B cell (primary cell): ENCODE data around the gene ANKS1B. TPM values are rescaled to one million over a fixed set of nuclear protein-coding genes. Genes with fewer than 3 reads are reported as not detected.
"Not testable (repeated sequence)": the region's sequence is repeated elsewhere in the genome, so short reads cannot be mapped to it uniquely, and the experiment has no call there.

Experiments used
- ATAC-seq: fragments of 200-7000 bp; cut with Tn5 transposase; one replicate; pipeline ENCODE4 v1.10.0; 2021; ENCODE audit warnings: low read depth, mild to moderate bottlenecking, moderate number of reproducible peaks, moderate library complexity
- CTCF ChIA-PET: fragments of 350-600 bp; sonication (Branson Sonifier 250); formaldehyde crosslinking; loops from one replicate; lab custom pipeline; 2021; ENCODE audit warnings: antibody characterized with exemption, inconsistent platforms; lab: Charles Lee
- POLR2A ChIA-PET: fragments of 350-600 bp; sonication (Branson Sonifier 250); formaldehyde crosslinking; loops from one replicate; lab custom pipeline; 2021; ENCODE audit warnings: antibody characterized with exemption; lab: Charles Lee
- DNase-seq: peaks from one replicate; pipeline ENCODE4 v3.0.0; 2013
- H2AFZ ChIP-seq: 2 replicates; pipeline ENCODE4 v1.6.1; 2012; ENCODE audit warnings: mild to moderate bottlenecking, low read depth, low read length; ENCODE audit not compliant: insufficient read depth, poor library complexity, severe bottlenecking
- H3K27ac ChIP-seq, 2 donors: 1 replicate in 1 of 2; 2 replicates in 1 of 2; pipeline ENCODE4 v1.5.1; 2012 to 2013; ENCODE audit warnings: low read length in 2 of 2, mild to moderate bottlenecking in 2 of 2, moderate library complexity in 1 of 2
- H3K27me3 ChIP-seq, 4 experiments: fragments of 200-600 bp in 1 of 4; sonication (generic) in 1 of 4; replicated peaks in 1 of 4; 1 replicate in 2 of 4; 2 replicates in 2 of 4; pipeline versions ENCODE4 v1.6.1 to v1.7.0; 2013 to 2016; ENCODE audit warnings: low read length in 3 of 4, mild to moderate bottlenecking in 2 of 4, mixed read lengths in 1 of 4, moderate library complexity in 1 of 4; ENCODE audit not compliant: insufficient read depth in 4 of 4, control insufficient read depth in 3 of 4; ENCODE audit errors: control extremely low read depth in 1 of 4
- H3K36me3 ChIP-seq, 2 experiments: replicated peaks in 1 of 2; 1 replicate in 1 of 2; 2 replicates in 1 of 2; pipeline versions ENCODE4 v1.6.1 to v1.7.1; 2013; ENCODE audit warnings: low read length in 1 of 2; ENCODE audit not compliant: insufficient read depth in 2 of 2, control insufficient read depth in 1 of 2; ENCODE audit errors: control extremely low read depth in 1 of 2, extremely low read depth in 1 of 2
- H3K4me1 ChIP-seq, 2 donors: fragments of 200-600 bp in 1 of 2; sonication (generic) in 1 of 2; 1 replicate in 1 of 2; 2 replicates in 1 of 2; pipeline versions ENCODE4 v1.5.1 to v1.6.1; 2013 to 2017; ENCODE audit warnings: low read length in 2 of 2; ENCODE audit not compliant: control insufficient read depth in 2 of 2, insufficient read depth in 2 of 2
- H3K4me2 ChIP-seq: replicated peaks from 2 replicates; pipeline ENCODE3; 2012; ENCODE audit warnings: mild to moderate bottlenecking, low read depth, low read length; ENCODE audit not compliant: poor library complexity, severe bottlenecking
- H3K4me3 ChIP-seq, 5 experiments: fragments of 200-600 bp in 1 of 5; sonication (generic) in 1 of 5; 1 replicate in 3 of 5; 2 replicates in 2 of 5; pipeline versions ENCODE4 v1.5.1 to v1.7.0; 2011 to 2016; ENCODE audit warnings: low read length in 4 of 5, mild to moderate bottlenecking in 4 of 5, low read depth in 2 of 5, control low read depth in 1 of 5, moderate library complexity in 1 of 5; ENCODE audit not compliant: insufficient read depth in 1 of 5; ENCODE audit errors: control extremely low read depth in 1 of 5, extremely low read depth in 1 of 5
- H3K79me2 ChIP-seq: fragments of 200-600 bp; sonication (generic); one replicate; pipeline ENCODE4 v1.6.0; 2016; ENCODE audit warnings: low read length; ENCODE audit not compliant: control insufficient read depth, insufficient read depth
- H3K9ac ChIP-seq: fragments of 200-600 bp; sonication (generic); 2 replicates; pipeline ENCODE4 v1.6.1; 2017; ENCODE audit warnings: mild to moderate bottlenecking, low read length, moderate library complexity
- H3K9me3 ChIP-seq, 3 donors: one replicate each; pipeline versions ENCODE4 v1.6.1 to v1.7.1; 2013; ENCODE audit warnings: low read length in 2 of 3; ENCODE audit not compliant: control insufficient read depth in 2 of 3, insufficient read depth in 1 of 3; ENCODE audit errors: control extremely low read depth in 1 of 3
- H4K20me1 ChIP-seq: 2 replicates; pipeline ENCODE4 v1.6.0; 2012; ENCODE audit warnings: mild to moderate bottlenecking, low read length; ENCODE audit not compliant: insufficient read depth, control insufficient read depth, poor library complexity, severe bottlenecking
- H3K27ac Mint-ChIP-seq: one replicate; pipeline ENCODE4 v1.8.0; 2021; ENCODE audit warnings: mixed read lengths
- H3K27me3 Mint-ChIP-seq: one replicate; pipeline ENCODE4 v1.8.0; 2021; ENCODE audit warnings: mixed read lengths
- H3K4me1 Mint-ChIP-seq: one replicate; pipeline ENCODE4 v1.8.0; 2021; ENCODE audit warnings: mixed read lengths
- H3K4me3 Mint-ChIP-seq: one replicate; pipeline ENCODE4 v1.8.0; 2021; ENCODE audit warnings: mixed read lengths
- H3K9me3 Mint-ChIP-seq: one replicate; pipeline ENCODE4 v1.8.0; 2022; ENCODE audit warnings: mixed read lengths; ENCODE audit not compliant: insufficient read depth
- WGBS: methylation state at CpG from one replicate; pipeline ENCODE4 v1.1.5; 2013; ENCODE audit warnings: missing lambda C conversion rate; ENCODE audit not compliant: insufficient coverage; 5-methylcytosine and 5-hydroxymethylcytosine counted together
- intact Hi-C: fragments of 100-400 bp; cut with micrococcal nuclease; formaldehyde crosslinking; loops from one replicate; pipeline ENCODE4 v1.10.0; 2022
- polyA plus RNA-seq: library from polyadenylated mRNA; depleted of rRNA; stranded (reverse); fragments of >200 nt; gene quantifications from 2 replicates; pipeline ENCODE4 v1.2.3, GENCODE V29; 2012
- total RNA-seq, 2 donors: library from RNA; stranded (reverse); fragments of 120-200 nt in 1 of 2; gene quantifications; 1 replicate in 1 of 2; 2 replicates in 1 of 2; pipeline versions ENCODE4 v1.2.3 to v1.2.4, GENCODE V29; 2013 to 2022
- TF ChIP-seq, protein P1 (sequence below): fragments of 200-600 bp; IDR thresholded peaks from one replicate; pipeline ENCODE4 v1.8.0; 2022; ENCODE audit warnings: antibody characterized with exemption, mild to moderate bottlenecking

The ANKS1B gene
- total and polyA plus RNA-seq, 2 donors (not counting 1 experiment from before 2014, with no cell fraction given) = not detected

DNA sequence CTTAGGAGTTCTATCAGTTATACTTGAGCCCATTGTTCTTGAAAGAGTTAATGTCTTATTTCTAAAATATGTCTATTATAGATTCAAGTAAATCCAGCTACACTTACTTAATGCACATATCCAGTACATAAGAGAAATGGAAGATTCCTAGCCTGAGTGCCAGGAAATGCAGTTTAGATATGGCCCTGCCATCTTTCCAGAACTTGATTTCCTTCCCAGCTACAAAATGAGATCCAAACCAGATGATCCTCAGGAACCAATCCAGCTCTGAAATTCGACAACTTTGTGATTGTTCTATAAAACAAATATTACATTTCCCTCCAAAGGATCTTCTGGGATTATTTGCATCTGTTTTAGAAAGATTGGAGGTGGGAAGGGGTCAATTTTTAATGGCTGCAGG, 654.5 kb downstream of the ANKS1B start:
- Mint-ChIP-seq H3K27ac (no peak overlapping the region), H3K4me1 (no peaks in the 10 kb centered on the region), H3K4me3 (no peak overlapping the region), H3K9me3 (peaks cover 3% of the 10 kb centered on the region), H3K27me3 (no peaks in the 10 kb centered on the region)
- CTCF ChIA-PET = no interaction called here
- H3K9ac ChIP-seq = no peak overlapping the region
- no peak for ATAC-seq
- POLR2A ChIA-PET = no interaction called here
- H3K36me3 ChIP-seq = no peaks in the 10 kb centered on the region
- intact Hi-C loops = no loop called here
- H3K4me2 ChIP-seq = no peak overlapping the region
- TF ChIP-seq, protein P1, sequence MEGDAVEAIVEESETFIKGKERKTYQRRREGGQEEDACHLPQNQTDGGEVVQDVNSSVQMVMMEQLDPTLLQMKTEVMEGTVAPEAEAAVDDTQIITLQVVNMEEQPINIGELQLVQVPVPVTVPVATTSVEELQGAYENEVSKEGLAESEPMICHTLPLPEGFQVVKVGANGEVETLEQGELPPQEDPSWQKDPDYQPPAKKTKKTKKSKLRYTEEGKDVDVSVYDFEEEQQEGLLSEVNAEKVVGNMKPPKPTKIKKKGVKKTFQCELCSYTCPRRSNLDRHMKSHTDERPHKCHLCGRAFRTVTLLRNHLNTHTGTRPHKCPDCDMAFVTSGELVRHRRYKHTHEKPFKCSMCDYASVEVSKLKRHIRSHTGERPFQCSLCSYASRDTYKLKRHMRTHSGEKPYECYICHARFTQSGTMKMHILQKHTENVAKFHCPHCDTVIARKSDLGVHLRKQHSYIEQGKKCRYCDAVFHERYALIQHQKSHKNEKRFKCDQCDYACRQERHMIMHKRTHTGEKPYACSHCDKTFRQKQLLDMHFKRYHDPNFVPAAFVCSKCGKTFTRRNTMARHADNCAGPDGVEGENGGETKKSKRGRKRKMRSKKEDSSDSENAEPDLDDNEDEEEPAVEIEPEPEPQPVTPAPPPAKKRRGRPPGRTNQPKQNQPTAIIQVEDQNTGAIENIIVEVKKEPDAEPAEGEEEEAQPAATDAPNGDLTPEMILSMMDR = no peak
- no peaks in the 10 kb centered on the region for H4K20me1 ChIP-seq
- no peaks in the 10 kb centered on the region for H3K79me2 ChIP-seq
- H3K4me1 ChIP-seq = no peaks in the 10 kb centered on the region
- no peaks in the 10 kb centered on the region for H3K9me3 ChIP-seq
- no peak overlapping the region for H2AFZ ChIP-seq
- DNase-seq = no peak
- no CpG with 5 or more reads among the region's 1 CpG for WGBS
- H3K27ac ChIP-seq = no peak overlapping the region
- H3K4me3 ChIP-seq = no peak overlapping the region
- H3K27me3 ChIP-seq = no peaks in the 10 kb centered on the region

DNA sequence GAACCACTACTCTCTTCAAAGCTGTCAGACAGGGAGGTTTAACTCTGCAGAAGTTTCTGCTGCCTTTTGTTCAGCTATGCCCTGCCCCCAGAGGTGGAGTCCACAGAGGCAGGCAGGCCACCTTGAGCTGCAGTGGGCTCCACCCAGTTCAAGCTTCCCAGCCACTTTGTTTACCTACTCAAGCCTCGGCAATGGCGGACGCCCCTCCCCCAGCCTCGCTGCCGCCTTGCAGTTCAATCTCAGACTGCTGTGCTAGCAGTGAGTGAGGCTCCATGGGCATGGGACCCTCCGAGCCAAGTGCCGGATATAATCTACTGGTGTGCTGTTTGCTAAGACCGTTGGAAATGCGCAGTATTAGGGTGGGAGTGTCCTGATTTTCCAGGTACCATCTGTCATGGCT, 663.5 kb downstream of the ANKS1B start:
- 97% methylated on average over 4 of the region's 9 CpGs for WGBS
- H3K27ac ChIP-seq, H3K27me3 Mint-ChIP-seq, H3K4me2 ChIP-seq, H3K4me3 ChIP-seq, H3K4me1 ChIP-seq, ATAC-seq, H3K27me3 ChIP-seq, H3K36me3 ChIP-seq, H3K9ac ChIP-seq, H3K4me1 Mint-ChIP-seq, DNase-seq, H3K9me3 Mint-ChIP-seq, H3K79me2 ChIP-seq, H3K9me3 ChIP-seq, H2AFZ ChIP-seq, CTCF ChIA-PET, intact Hi-C loops, H3K4me3 Mint-ChIP-seq, POLR2A ChIA-PET, H3K27ac Mint-ChIP-seq, H4K20me1 ChIP-seq: not testable (repeated sequence)
